HCT116 (cell line): Measurements from ENCODE around the gene DHX15. TPM values are rescaled to one million over a fixed set of nuclear protein-coding genes. Genes with fewer than 3 reads are reported as not detected.

ENCODE experiments used
- ATAC-seq: fragments of 200-7000 bp; cut with Tn5 transposase; 2 replicates; pipeline ENCODE4 v1.9.1; 2020; ENCODE audit warnings: mild to moderate bottlenecking, moderate library complexity
- BruUV-seq: library from RNA; stranded (reverse); fragments of 400-500 nt; replicated peaks from 2 replicates; lab custom pipeline; 2021; lab: Mats Ljungman, UMichigan
- CTCF ChIA-PET: fragments of 300-600 bp; sonication (Branson Sonifier 250); formaldehyde crosslinking; loops from one replicate; lab custom pipeline; 2021; ENCODE audit warnings: antibody characterized with exemption; lab: Charles Lee
- POLR2A ChIA-PET: fragments of 300-600, 350-600 bp; sonication (Branson Sonifier 250); formaldehyde crosslinking; loops from one replicate; lab custom pipeline; 2021; ENCODE audit warnings: antibody characterized with exemption; lab: Charles Lee
- RAD21 ChIA-PET, 2 experiments: fragments of 300-600 bp; sonication (Branson Sonifier 250); formaldehyde crosslinking; loops; one replicate each; lab custom pipeline; 2023; ENCODE audit warnings: low total read pairs in 2 of 2; ENCODE audit not compliant: uncharacterized antibody in 2 of 2, unreplicated experiment in 2 of 2, low non-redundant PET in 1 of 2; lab: Charles Lee
- DNase-seq: peaks from one replicate; pipeline ENCODE4 v3.0.0-alpha.2; 2010; ENCODE audit warnings: low read depth, low spot score
- H2AFZ ChIP-seq: fragments of 200-600 bp; shearing (Covaris generic), sonication (generic); 2 replicates; pipeline ENCODE4 v1.6.1; 2017; ENCODE audit warnings: low read depth, mixed run types, mixed read lengths, antibody characterized with exemption, low read length; ENCODE audit not compliant: poor library complexity, severe bottlenecking
- H3K27ac ChIP-seq: 2 replicates; pipeline ENCODE4 v1.5.1; 2012; ENCODE audit warnings: low read depth, low read length
- H3K27me3 ChIP-seq: fragments of 200-600 bp; sonication (generic); 2 replicates; pipeline ENCODE4 v1.6.1; 2016; ENCODE audit warnings: mixed run types, low read length, mixed read lengths; ENCODE audit not compliant: insufficient read depth
- H3K36me3 ChIP-seq, 2 experiments: fragments of 200-500 bp in 1 of 2; fragments of 200-600 bp in 1 of 2; sonication (Bioruptor generic) in 1 of 2; sonication (generic) in 1 of 2; 2 replicates each; pipeline versions ENCODE4 v1.5.1 to v1.6.1; 2014 to 2016; ENCODE audit warnings: low read length in 2 of 2, inconsistent platforms in 1 of 2, mixed read lengths in 1 of 2, mixed run types in 1 of 2; ENCODE audit not compliant: insufficient read depth in 2 of 2, control insufficient read depth in 1 of 2
- H3K4me1 ChIP-seq, 2 experiments: fragments of 200-600 bp in 1 of 2; sonication (generic) in 1 of 2; 2 replicates each; pipeline versions ENCODE4 v1.5.1 to v1.6.1; 2012 to 2017; ENCODE audit warnings: low read length in 2 of 2, inconsistent platforms in 1 of 2, mild to moderate bottlenecking in 1 of 2, mixed read lengths in 1 of 2, mixed run types in 1 of 2, moderate library complexity in 1 of 2; ENCODE audit not compliant: insufficient read depth in 2 of 2, control insufficient read depth in 1 of 2
- H3K4me2 ChIP-seq: fragments of 200-600 bp; sonication (generic); 2 replicates; pipeline ENCODE4 v1.6.1; 2017; ENCODE audit warnings: mixed run types, low read length, mixed read lengths
- H3K4me3 ChIP-seq, 2 experiments: fragments of 200-600 bp in 1 of 2; sonication (generic) in 1 of 2; replicated peaks in 1 of 2; 2 replicates each; pipeline ENCODE4 v1.5.1; 2011 to 2016; ENCODE audit warnings: low read length in 2 of 2, control low read depth in 1 of 2, low read depth in 1 of 2, mild to moderate bottlenecking in 1 of 2, mixed read lengths in 1 of 2, mixed run types in 1 of 2
- H3K79me2 ChIP-seq: fragments of 200-600 bp; sonication (generic); 2 replicates; pipeline ENCODE4 v1.6.1; 2017; ENCODE audit warnings: mild to moderate bottlenecking, mixed run types, low read length, moderate library complexity, mixed read lengths; ENCODE audit not compliant: insufficient read depth
- H3K9ac ChIP-seq: fragments of 200-600 bp; sonication (generic); 2 replicates; pipeline ENCODE4 v1.6.1; 2016; ENCODE audit warnings: low read length, mixed read lengths
- H3K9me2 ChIP-seq: fragments of 200-600 bp; sonication (generic), shearing (Covaris generic); 2 replicates; pipeline ENCODE4 v1.6.1; 2017; ENCODE audit warnings: mixed run types, mild to moderate bottlenecking, moderate library complexity; ENCODE audit not compliant: insufficient read depth
- H3K9me3 ChIP-seq, 2 experiments: fragments of 200-500 bp in 1 of 2; fragments of 200-600 bp in 1 of 2; sonication (Bioruptor generic) in 1 of 2; sonication (generic) in 1 of 2; 2 replicates each; pipeline ENCODE4 v1.6.1; 2014 to 2017; ENCODE audit warnings: low read length in 2 of 2, mixed read lengths in 2 of 2, inconsistent platforms in 1 of 2, low read depth in 1 of 2, mild to moderate bottlenecking in 1 of 2, mixed run types in 1 of 2, moderate library complexity in 1 of 2; ENCODE audit not compliant: control insufficient read depth in 1 of 2, insufficient read depth in 1 of 2
- H4K20me1 ChIP-seq: fragments of 200-600 bp; sonication (generic), shearing (Covaris generic); 2 replicates; pipeline ENCODE4 v1.6.1; 2017; ENCODE audit warnings: mixed run types, mild to moderate bottlenecking, moderate library complexity; ENCODE audit not compliant: insufficient read depth
- CBX3 ChIP-seq: IDR thresholded peaks from 2 replicates; pipeline ENCODE4 v1.6.1; 2012; ENCODE audit warnings: low read depth
- CEBPB ChIP-seq: IDR thresholded peaks from 2 replicates; pipeline ENCODE4 v1.6.1; 2012; ENCODE audit warnings: low read depth
- EGR1 ChIP-seq: IDR thresholded peaks from 2 replicates; pipeline ENCODE4 v1.6.1; 2012; ENCODE audit warnings: low read depth
- ELF1 ChIP-seq: IDR thresholded peaks from 2 replicates; pipeline ENCODE4 v1.6.1; 2012; ENCODE audit warnings: low read depth, borderline replicate concordance
- EZH2 ChIP-seq: fragments of 200-600 bp; sonication (generic); IDR thresholded peaks from 2 replicates; pipeline ENCODE4 v1.6.1; 2017; ENCODE audit warnings: antibody characterized with exemption, mixed run types
- EZH2phosphoT487 ChIP-seq: fragments of 200-600 bp; IDR thresholded peaks from 2 replicates; pipeline ENCODE4 v1.6.1; 2018; ENCODE audit warnings: antibody characterized with exemption, borderline replicate concordance
- FOSL1 ChIP-seq: IDR thresholded peaks from 2 replicates; pipeline ENCODE4 v1.6.1; 2012; ENCODE audit warnings: low read depth
- JUND ChIP-seq: IDR thresholded peaks from 2 replicates; pipeline ENCODE4 v1.6.1; 2012
- POLR2A ChIP-seq: IDR thresholded peaks from 2 replicates; pipeline ENCODE4 v1.7.0; 2011; ENCODE audit warnings: borderline replicate concordance; ENCODE audit not compliant: insufficient read depth, insufficient read length; ENCODE audit errors: extremely low read depth
- RAD21 ChIP-seq: IDR thresholded peaks from 2 replicates; pipeline ENCODE4 v1.6.1; 2012; ENCODE audit warnings: low read depth, mild to moderate bottlenecking
- SIN3A ChIP-seq: IDR thresholded peaks from 2 replicates; pipeline ENCODE4 v1.6.1; 2012; ENCODE audit warnings: low read depth
- SP1 ChIP-seq: IDR thresholded peaks from 2 replicates; pipeline ENCODE4 v1.6.1; 2012; ENCODE audit warnings: low read depth
- SRF ChIP-seq: IDR thresholded peaks from 2 replicates; pipeline ENCODE4 v1.6.1; 2012; ENCODE audit warnings: low read depth
- TCF7L2 ChIP-seq: IDR thresholded peaks from 2 replicates; pipeline ENCODE4 v1.7.0; 2011; ENCODE audit warnings: borderline replicate concordance, inconsistent platforms; ENCODE audit not compliant: insufficient read depth, insufficient read length; ENCODE audit errors: extremely low read depth
- YY1 ChIP-seq: IDR thresholded peaks from 2 replicates; pipeline ENCODE4 v1.6.1; 2011; ENCODE audit warnings: low read length, low read depth, moderate library complexity, mild to moderate bottlenecking; ENCODE audit not compliant: insufficient replicate concordance; ENCODE audit errors: extremely low read depth
- ZFX ChIP-seq: fragments of 450-650 bp; IDR thresholded peaks from 2 replicates; pipeline ENCODE4 v1.6.1; 2017
- ZNF274 ChIP-seq: fragments of 200-500 bp; sonication (Bioruptor generic); IDR thresholded peaks from 2 replicates; pipeline ENCODE4 v1.6.1; 2014; ENCODE audit warnings: mild to moderate bottlenecking, low read depth, low read length, inconsistent platforms
- intact Hi-C: fragments of 100-400 bp; cut with micrococcal nuclease; formaldehyde crosslinking; loops from 2 replicates; pipeline ENCODE4 v1.10.0; 2022
- total RNA-seq: library from RNA; stranded (reverse); gene quantifications from one replicate; pipeline ENCODE4 v1.2.1, GENCODE V29; 2021; ENCODE audit not compliant: unreplicated experiment
- TF ChIP-seq, protein P1 (sequence below): IDR thresholded peaks from 2 replicates; pipeline ENCODE4 v1.6.1; 2012
- TF ChIP-seq, protein P2 (sequence below): IDR thresholded peaks from 2 replicates; pipeline ENCODE4 v1.6.1; 2011; ENCODE audit warnings: mild to moderate bottlenecking, low read length, moderate library complexity; ENCODE audit not compliant: insufficient replicate concordance; ENCODE audit errors: extremely low read depth
- TF ChIP-seq, protein P3 (sequence below), 3 experiments: fragments of 200-600 bp in 1 of 3; sonication (generic) in 1 of 3; IDR thresholded peaks in 2 of 3; conservative IDR thresholded peaks in 1 of 3; 2 replicates each; pipeline ENCODE4 v1.5.1; 2012 to 2017; ENCODE audit warnings: low read depth in 2 of 3, low read length in 2 of 3, antibody characterized with exemption in 1 of 3, borderline replicate concordance in 1 of 3, control low read depth in 1 of 3, mild to moderate bottlenecking in 1 of 3, mixed read lengths in 1 of 3, mixed run types in 1 of 3, moderate library complexity in 1 of 3; ENCODE audit not compliant: insufficient read depth in 1 of 3

The DHX15 gene
- total RNA-seq, 1 experiment from 2014 or later, result 195 TPM

DNA sequence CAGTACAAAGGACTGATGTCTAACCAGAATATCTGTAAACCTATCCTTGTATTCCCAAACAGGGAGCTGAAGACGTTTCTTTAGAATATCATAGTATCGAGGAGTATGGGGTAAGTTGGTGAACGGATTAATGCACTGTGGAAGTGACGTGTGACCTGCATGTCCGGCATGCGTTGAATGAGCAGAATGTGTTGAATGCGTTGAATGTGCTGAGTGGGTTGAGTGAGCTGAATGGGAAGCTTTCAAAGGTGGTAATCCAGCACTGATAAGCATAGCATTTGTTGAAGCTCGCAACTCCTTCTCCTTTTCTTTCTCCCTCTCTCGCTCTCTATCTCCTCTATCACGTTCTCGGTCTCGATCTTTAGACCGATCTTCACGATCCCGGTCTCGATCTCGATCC, 8.1 kb downstream of the DHX15 start:
- Histone ChIP-seq H3K36me3 (peaks cover 37 to 43% of the 10 kb centered on the region in 2 experiments), H3K4me2 (no peak overlapping the region)

DNA sequence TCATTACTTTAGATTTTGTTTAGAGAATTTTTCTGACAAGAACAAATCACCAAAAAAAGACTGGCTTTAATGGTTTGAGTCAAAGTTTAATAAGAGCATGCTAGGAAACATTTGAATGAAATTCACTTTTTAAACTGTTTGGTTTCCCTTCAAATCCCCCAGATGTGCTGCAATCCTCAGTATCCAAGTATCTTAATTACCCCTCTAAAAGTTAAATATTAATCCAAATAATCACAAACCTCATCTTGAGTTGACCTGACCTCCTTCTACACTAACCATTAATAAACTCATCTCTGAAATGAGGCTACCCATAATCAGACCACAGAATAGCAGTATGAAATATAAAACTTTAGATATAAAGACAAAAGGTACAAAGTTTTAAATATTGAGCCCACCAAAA, 10.1 kb downstream of the DHX15 start:
- BruUV-seq, result no TSS peak
- no peak overlapping the region for H3K4me2 ChIP-seq
- peaks cover 78% of the 10 kb centered on the region for H4K20me1 ChIP-seq
- no peak overlapping the region for H3K27ac ChIP-seq
- H3K9ac ChIP-seq, result no peak overlapping the region
- DNase-seq (no peak), ATAC-seq (no peak)
- H3K4me1 ChIP-seq, result no peaks in the 10 kb centered on the region
- CTCF ChIA-PET, result no interaction called here
- no peaks in the 10 kb centered on the region for H3K9me2 ChIP-seq
- no peaks in the 10 kb centered on the region for H3K9me3 ChIP-seq
- RAD21 ChIA-PET, result interaction anchor here in 1 of 2 experiments (0.7 kb wide), 1 partner anchor 10 kb away, joined by 3 read pairs; the partner anchor contains the start of gene DHX15
- H3K27me3 ChIP-seq, result no peaks in the 10 kb centered on the region
- H2AFZ ChIP-seq, result no peak overlapping the region
- H3K79me2 ChIP-seq, result peaks cover 100% of the 10 kb centered on the region
- intact Hi-C loops, result no loop called here
- TF ChIP-seq RAD21, result no peak
- no peak for TF ChIP-seq EZH2
- TF ChIP-seq CBX3, result no peak
- TF ChIP-seq, protein P1, sequence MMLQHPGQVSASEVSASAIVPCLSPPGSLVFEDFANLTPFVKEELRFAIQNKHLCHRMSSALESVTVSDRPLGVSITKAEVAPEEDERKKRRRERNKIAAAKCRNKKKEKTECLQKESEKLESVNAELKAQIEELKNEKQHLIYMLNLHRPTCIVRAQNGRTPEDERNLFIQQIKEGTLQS, result no peak
- TF ChIP-seq ZFX, result no peak
- no peak for TF ChIP-seq SP1
- no peak for TF ChIP-seq EGR1
- TF ChIP-seq CEBPB, result no peak
- no peak for TF ChIP-seq ZNF274
- TF ChIP-seq, protein P2, sequence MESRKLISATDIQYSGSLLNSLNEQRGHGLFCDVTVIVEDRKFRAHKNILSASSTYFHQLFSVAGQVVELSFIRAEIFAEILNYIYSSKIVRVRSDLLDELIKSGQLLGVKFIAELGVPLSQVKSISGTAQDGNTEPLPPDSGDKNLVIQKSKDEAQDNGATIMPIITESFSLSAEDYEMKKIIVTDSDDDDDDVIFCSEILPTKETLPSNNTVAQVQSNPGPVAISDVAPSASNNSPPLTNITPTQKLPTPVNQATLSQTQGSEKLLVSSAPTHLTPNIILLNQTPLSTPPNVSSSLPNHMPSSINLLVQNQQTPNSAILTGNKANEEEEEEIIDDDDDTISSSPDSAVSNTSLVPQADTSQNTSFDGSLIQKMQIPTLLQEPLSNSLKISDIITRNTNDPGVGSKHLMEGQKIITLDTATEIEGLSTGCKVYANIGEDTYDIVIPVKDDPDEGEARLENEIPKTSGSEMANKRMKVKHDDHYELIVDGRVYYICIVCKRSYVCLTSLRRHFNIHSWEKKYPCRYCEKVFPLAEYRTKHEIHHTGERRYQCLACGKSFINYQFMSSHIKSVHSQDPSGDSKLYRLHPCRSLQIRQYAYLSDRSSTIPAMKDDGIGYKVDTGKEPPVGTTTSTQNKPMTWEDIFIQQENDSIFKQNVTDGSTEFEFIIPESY, result no peak
- no peak for TF ChIP-seq FOSL1
- TF ChIP-seq ELF1, result no peak
- no peak for TF ChIP-seq EZH2phosphoT487
- no peak for TF ChIP-seq SIN3A
- TF ChIP-seq, protein P3, sequence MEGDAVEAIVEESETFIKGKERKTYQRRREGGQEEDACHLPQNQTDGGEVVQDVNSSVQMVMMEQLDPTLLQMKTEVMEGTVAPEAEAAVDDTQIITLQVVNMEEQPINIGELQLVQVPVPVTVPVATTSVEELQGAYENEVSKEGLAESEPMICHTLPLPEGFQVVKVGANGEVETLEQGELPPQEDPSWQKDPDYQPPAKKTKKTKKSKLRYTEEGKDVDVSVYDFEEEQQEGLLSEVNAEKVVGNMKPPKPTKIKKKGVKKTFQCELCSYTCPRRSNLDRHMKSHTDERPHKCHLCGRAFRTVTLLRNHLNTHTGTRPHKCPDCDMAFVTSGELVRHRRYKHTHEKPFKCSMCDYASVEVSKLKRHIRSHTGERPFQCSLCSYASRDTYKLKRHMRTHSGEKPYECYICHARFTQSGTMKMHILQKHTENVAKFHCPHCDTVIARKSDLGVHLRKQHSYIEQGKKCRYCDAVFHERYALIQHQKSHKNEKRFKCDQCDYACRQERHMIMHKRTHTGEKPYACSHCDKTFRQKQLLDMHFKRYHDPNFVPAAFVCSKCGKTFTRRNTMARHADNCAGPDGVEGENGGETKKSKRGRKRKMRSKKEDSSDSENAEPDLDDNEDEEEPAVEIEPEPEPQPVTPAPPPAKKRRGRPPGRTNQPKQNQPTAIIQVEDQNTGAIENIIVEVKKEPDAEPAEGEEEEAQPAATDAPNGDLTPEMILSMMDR (IDR thresholded peaks at IDR 0.05 in 2 of 3, conservative IDR thresholded peaks at IDR 0.05 in 1 of 3; ENCODE audit: borderline replicate concordance in 1 of 3, insufficient read depth in 1 of 3, low read depth in 2 of 3, low read length in 2 of 3), result no peak
- TF ChIP-seq TCF7L2, result no peak
- TF ChIP-seq SRF, result no peak
- TF ChIP-seq POLR2A, result no peak
- TF ChIP-seq JUND, result no peak
- no peak overlapping the region for H3K4me3 ChIP-seq
- POLR2A ChIA-PET, result interaction anchor here (2.1 kb wide), 1 partner anchor 10 kb away, joined by 8 read pairs; the partner anchor contains the start of gene DHX15
- H3K36me3 ChIP-seq, result peaks cover 41 to 53% of the 10 kb centered on the region in 2 experiments

More for the DNA sequence above, 8.1 kb downstream of the DHX15 start:
- ChIA-PET CTCF (no interaction called here), RAD21 (no interaction called here), POLR2A (no interaction called here)
- Histone ChIP-seq H3K4me3 (no peak overlapping the region), H3K27me3 (no peaks in the 10 kb centered on the region), H3K27ac (no peak overlapping the region), H2AFZ (no peak overlapping the region), H3K9me3 (no peaks in the 10 kb centered on the region), H3K79me2 (peaks cover 100% of the 10 kb centered on the region), H3K9me2 (no peaks in the 10 kb centered on the region), H3K9ac (no peak overlapping the region), H3K4me1 (no peaks in the 10 kb centered on the region; a peak in 1 of 4 replicates), H4K20me1 (peaks cover 68% of the 10 kb centered on the region)
- TF ChIP-seq YY1, result no peak
- intact Hi-C loops, result no loop called here
- DNase-seq (no peak), ATAC-seq (no peak)
- no TSS peak for BruUV-seq
